Testis (tissue), 2 donors: ENCODE measurements around the gene ARID1B.

ENCODE experiments used
- CTCF ChIP-seq, 3 experiments: fragments of 450-650 bp in 2 of 3; fragments of 200-600 bp in 1 of 3; sonication (generic) in 1 of 3; IDR thresholded peaks; one replicate each; pipeline ENCODE4 v1.5.1; 2016 to 2019; ENCODE audit warnings: antibody characterized with exemption in 3 of 3, mild to moderate bottlenecking in 2 of 3, moderate library complexity in 1 of 3
- POLR2A ChIP-seq: fragments of 450-650 bp; IDR thresholded peaks from one replicate; pipeline ENCODE4 v1.6.1; 2017; ENCODE audit warnings: antibody characterized with exemption, mild to moderate bottlenecking, moderate library complexity

GRCh38 chr6:156994215-156995076 is 217.3 kb downstream of the ARID1B start:
- TF ChIP-seq CTCF (IDR thresholded peaks at IDR 0.05) (no peak), POLR2A (no peak)
